GM18951 (cell line): Measurements from ENCODE around the gene PPP1R9A.

ENCODE experiments used
- POLR2A ChIP-seq: IDR thresholded peaks from 4 replicates; pipeline ENCODE4 v1.6.1; 2011; ENCODE audit warnings: mild to moderate bottlenecking; ENCODE audit not compliant: insufficient read length, insufficient read depth; ENCODE audit errors: extremely low read depth
- in situ Hi-C: fragments of 300-500 bp; cut with MboI; formaldehyde crosslinking; loops from one replicate; pipeline ENCODE4 v1.12.0; 2022; ENCODE audit warnings: low sequenced_read_pairs, mixed read lengths, inconsistent platforms; ENCODE audit not compliant: unreplicated experiment

The PPP1R9A gene

GRCh38 chr7:94907026-94907810 lies at the start of gene PPP1R9A:
Gene PPP1R9A (plus strand): TSS chr7:94907594. CDS start chr7:94910114, 2,520 bp downstream.
- in situ Hi-C loops: no loop called here
- TF ChIP-seq POLR2A: no peak

- no peak for TF ChIP-seq POLR2A
- in situ Hi-C loops: no loop called here
These were observed 36.3 kb upstream of the PPP1R9A start for GRCh38 chr7:94871132-94871531.

- TF ChIP-seq POLR2A: no peak
- in situ Hi-C loops: no loop called here
These were observed 34.2 kb upstream of the PPP1R9A start for GRCh38 chr7:94873239-94873638.

DNA sequence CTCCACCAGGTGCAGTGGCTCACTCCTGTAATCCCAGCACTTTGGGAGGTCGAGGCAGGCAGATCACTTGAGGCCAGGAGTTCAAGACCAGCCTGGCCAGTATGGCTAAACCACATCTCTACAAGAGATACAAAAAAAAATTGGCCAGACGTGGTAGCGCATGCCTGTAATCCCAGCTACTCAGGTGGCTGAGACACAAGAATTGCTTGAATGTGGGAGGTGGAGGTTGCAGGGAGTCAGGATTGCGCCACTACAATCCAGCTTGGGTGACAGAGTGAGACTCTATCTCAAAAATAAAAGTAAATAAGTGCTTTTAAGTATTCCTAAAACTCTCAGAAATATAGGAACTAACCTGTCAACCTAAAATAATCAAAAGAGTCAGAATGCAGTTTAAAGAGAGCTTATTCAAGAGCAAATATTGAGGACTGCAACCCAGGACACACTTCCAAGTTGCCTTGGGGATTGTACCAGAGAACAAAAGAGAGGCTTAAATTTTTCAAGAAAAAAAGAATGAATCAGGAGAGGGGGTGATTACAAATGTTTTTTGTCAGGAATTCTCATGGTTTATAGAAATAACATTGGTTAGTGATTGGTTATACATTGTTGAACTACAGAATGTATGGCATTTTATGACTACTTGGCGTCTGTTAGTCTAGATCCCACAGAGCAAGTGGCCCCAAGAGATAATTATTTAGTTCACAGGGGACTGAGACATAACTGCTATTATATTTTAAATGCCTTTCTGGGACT lies 33.2 kb upstream of the PPP1R9A start:
- in situ Hi-C loops: no loop called here
- no peak for TF ChIP-seq POLR2A

DNA sequence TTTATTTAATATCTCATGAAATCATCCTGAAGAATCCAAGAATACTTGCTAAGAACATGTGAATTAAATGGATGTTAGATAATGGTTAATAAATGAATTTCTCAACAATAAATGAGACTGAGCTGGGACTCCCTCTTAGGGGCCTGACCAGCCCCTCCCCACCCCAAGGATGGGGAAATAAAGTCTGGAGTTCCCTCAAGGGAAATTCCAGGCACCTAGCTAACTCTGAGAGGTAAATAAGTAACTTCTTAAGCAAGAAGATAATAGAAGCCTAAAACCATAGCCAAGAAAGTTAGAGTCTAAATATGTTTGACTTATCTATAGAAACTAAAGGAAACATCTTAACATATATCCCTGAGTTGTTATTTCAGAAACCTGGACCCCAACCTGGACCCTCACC lies 32.2 kb upstream of the PPP1R9A start:
- TF ChIP-seq POLR2A: no peak
- in situ Hi-C loops: no loop called here

- no peak for TF ChIP-seq POLR2A
- in situ Hi-C loops: no loop called here
These were observed 29.4 kb upstream of the PPP1R9A start for GRCh38 chr7:94877731-94878670.

- in situ Hi-C loops: no loop called here
- no peak for TF ChIP-seq POLR2A
These were observed 24.5 kb upstream of the PPP1R9A start for GRCh38 chr7:94882891-94883290.

DNA sequence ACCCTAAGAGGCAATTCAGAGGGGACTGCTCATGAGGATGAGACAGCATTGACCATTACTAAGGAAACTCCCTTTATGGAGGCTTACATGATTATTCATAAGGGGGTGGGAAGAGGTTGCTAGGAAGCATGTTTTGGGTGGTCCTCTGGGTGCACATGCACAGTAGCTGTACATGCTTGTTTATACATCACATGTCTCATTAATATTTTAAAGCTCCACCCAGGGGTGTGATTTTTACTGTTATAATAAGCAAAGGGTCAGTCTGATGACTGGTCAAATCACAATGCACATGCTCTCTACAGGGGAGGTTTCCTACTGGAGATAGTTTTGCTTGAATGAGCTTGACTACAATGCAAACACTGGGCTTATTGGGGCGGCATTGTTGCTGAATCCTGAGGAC lies 23.8 kb upstream of the PPP1R9A start:
- TF ChIP-seq POLR2A: no peak
- in situ Hi-C loops: no loop called here

GRCh38 chr7:94888551-94888950 lies 18.8 kb upstream of the PPP1R9A start:
- in situ Hi-C loops: no loop called here
- TF ChIP-seq POLR2A: no peak

DNA sequence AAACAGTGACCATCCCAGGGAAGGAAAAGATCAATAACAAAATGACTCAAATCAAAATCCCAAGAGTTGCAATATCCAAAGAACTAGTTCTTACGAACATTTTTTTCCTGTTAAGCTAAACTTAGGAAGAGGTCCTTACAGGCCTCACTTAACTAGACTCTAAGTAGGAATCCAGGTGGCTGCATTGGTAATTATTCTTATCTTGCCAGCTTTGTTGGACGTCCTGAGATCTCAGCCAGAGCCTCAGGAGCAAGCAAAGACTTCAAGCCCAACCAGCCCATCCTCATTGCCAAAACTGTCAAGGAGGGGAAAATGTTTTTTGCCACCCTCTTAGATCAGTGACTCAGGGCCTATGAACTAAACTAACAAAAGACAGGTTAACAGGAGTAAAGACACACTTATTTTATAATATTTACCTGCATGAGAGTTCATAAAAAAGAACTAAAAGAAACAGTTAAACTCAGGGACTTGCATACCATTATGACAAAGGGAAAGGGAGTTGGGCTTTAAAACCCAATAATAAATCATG lies 18.3 kb upstream of the PPP1R9A start:
- in situ Hi-C loops: no loop called here
- TF ChIP-seq POLR2A: no peak

DNA sequence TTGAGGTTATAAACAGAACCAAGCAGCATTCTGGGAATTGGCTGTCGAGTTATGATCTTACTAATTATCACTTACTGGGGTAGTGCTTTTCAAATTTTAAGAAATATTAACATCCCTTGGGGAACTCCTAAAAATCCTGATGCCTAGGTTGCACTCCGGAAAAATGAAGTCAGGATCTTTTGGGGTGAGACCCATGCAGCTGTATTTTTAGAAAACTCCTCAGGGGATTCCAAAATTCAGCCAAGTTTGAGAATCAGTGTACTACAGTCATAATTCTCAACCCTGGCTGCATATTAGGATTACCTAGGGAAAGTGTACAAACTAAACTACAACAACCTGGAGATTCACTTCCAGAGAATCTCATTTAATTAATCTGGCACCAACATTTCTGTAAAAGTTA lies 17.2 kb upstream of the PPP1R9A start:
- in situ Hi-C loops: no loop called here
- no peak for TF ChIP-seq POLR2A

GRCh38 chr7:94893661-94894060 lies 13.7 kb upstream of the PPP1R9A start:
- TF ChIP-seq POLR2A: no peak

GRCh38 chr7:94897541-94897940 lies 9.9 kb upstream of the PPP1R9A start:
- TF ChIP-seq POLR2A: no peak
- in situ Hi-C loops: no loop called here

More at GRCh38 chr7:94893661-94894060, 13.7 kb upstream of the PPP1R9A start:
- in situ Hi-C loops: no loop called here
